Measurements from ENCODE around the gene LMOD3.

LMOD3 gene

GRCh38 chr3:69113536-69113935 is 8.9 kb downstream of the LMOD3 start:
- no peaks in the 10 kb centered on the region for H3K27me3 ChIP-seq (ENCODE audit: insufficient read depth, poor library complexity, severe bottlenecking)
- no peak overlapping the region for H3K4me3 ChIP-seq (replicated peaks; ENCODE audit: insufficient read depth, low read length)
- TF ChIP-seq GABPA (IDR thresholded peaks at IDR 0.05; ENCODE audit: low read depth), result no peak
- no peak for TF ChIP-seq REST (IDR thresholded peaks at IDR 0.05; ENCODE audit: insufficient replicate concordance, low read depth)
- no peak for TF ChIP-seq SPI1 (IDR thresholded peaks at IDR 0.05; ENCODE audit: borderline replicate concordance, low read depth)
- no peak for TF ChIP-seq POLR2AphosphoS5 (IDR thresholded peaks at IDR 0.05; ENCODE audit: low read depth)
- TF ChIP-seq CTCF (IDR thresholded peaks at IDR 0.05; ENCODE audit: insufficient read depth, low read length), result no peak
- H3K27ac ChIP-seq (replicated peaks), result no peak overlapping the region
- no peak for DNase-seq (ENCODE audit: low read depth in 1 of 2, low spot score in 1 of 2)

- Histone ChIP-seq H3K27me3 (ENCODE audit: insufficient read depth, poor library complexity, severe bottlenecking) (no peaks in the 10 kb centered on the region), H3K27ac (replicated peaks) (no peak overlapping the region), H3K4me3 (replicated peaks; ENCODE audit: insufficient read depth, low read length) (no peak overlapping the region)
- TF ChIP-seq POLR2AphosphoS5 (IDR thresholded peaks at IDR 0.05; ENCODE audit: low read depth) (no peak), GABPA (IDR thresholded peaks at IDR 0.05; ENCODE audit: low read depth) (no peak), REST (IDR thresholded peaks at IDR 0.05; ENCODE audit: insufficient replicate concordance, low read depth) (no peak), CTCF (IDR thresholded peaks at IDR 0.05; ENCODE audit: insufficient read depth, low read length) (no peak), SPI1 (IDR thresholded peaks at IDR 0.05; ENCODE audit: borderline replicate concordance, low read depth) (no peak)
- DNase-seq (ENCODE audit: low read depth in 1 of 2, low spot score in 1 of 2), result no peak
Measured at GRCh38 chr3:69110941-69111546, 11.4 kb downstream of the LMOD3 start.

GRCh38 chr3:69108811-69109210 is 13.6 kb downstream of the LMOD3 start:
- H3K4me3 ChIP-seq (replicated peaks; ENCODE audit: insufficient read depth, low read length), result no peak overlapping the region
- no peak overlapping the region for H3K27ac ChIP-seq (replicated peaks)
- DNase-seq (ENCODE audit: low read depth in 1 of 2, low spot score in 1 of 2), result no peak
- no peaks in the 10 kb centered on the region for H3K27me3 ChIP-seq (ENCODE audit: insufficient read depth, poor library complexity, severe bottlenecking)
- TF ChIP-seq POLR2AphosphoS5 (IDR thresholded peaks at IDR 0.05; ENCODE audit: low read depth) (no peak), SPI1 (IDR thresholded peaks at IDR 0.05; ENCODE audit: borderline replicate concordance, low read depth) (no peak), REST (IDR thresholded peaks at IDR 0.05; ENCODE audit: insufficient replicate concordance, low read depth) (no peak), GABPA (IDR thresholded peaks at IDR 0.05; ENCODE audit: low read depth) (no peak), CTCF (IDR thresholded peaks at IDR 0.05; ENCODE audit: insufficient read depth, low read length) (no peak)
